ENCODE measurements around the gene ORAI3. TPM values are rescaled to one million over a fixed set of nuclear protein-coding genes. Genes with fewer than 3 reads are reported as not detected.

ORAI3 gene
- polyA plus RNA-seq, 1 experiment, result 37.1 TPM

DNA sequence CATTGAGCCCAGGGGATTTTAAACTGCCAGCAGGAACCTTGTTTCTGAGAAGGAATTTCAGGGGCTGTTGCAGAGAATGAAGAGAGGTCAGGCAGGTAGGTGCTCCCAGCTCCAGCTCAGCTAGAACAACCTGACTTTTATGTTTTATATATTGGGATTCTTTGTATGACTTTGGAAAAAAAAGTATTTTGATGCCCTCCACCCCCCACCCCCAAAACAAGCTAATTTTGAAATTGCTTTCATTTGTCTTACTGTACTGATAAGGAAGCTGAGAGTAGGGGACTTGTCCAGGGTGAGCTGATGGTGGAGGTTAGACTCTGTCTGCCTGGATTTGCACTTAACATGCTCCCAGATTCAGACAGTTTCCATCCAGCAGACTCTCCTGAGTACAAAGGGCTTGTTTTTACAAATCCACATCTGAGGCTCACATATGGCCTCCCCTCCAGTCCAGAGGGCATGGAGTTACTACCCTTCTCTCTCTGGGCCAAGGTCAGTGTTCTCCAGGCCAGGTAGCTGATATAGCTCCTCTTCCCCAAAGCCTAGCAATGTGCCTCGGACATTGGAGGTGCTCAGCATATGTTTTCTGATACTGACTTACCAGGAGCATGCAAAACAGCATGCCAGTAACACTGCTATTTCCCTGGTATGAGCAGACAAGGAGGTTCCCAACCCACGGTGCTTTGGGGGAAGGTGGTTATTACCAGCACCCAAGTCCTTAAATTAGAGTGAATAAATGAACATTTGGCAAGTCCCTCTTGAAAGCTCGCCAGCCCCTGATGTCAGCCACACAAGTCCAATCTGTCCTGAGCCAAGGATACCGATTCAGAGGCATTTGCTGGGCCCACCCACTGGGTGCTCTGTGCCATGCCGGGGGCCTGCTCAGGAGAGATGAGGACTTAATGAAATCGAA, 50.2 kb downstream of the ORAI3 start:
- ChIA-PET CTCF (interaction anchor here (1.0 to 2.3 kb wide), 7 partner anchors 10 to 869 kb away, joined by 3 to 16 read pairs (median 4); partner anchors contain the start of gene HSD3B7), POLR2A (interaction anchor here (0.6 to 1.0 kb wide), 3 partner anchors 38 to 75 kb away, joined by 3 to 11 read pairs (median 11); partner anchors contain the start of genes ZNF646 and ZNF668)
- TF ChIP-seq, protein P1, sequence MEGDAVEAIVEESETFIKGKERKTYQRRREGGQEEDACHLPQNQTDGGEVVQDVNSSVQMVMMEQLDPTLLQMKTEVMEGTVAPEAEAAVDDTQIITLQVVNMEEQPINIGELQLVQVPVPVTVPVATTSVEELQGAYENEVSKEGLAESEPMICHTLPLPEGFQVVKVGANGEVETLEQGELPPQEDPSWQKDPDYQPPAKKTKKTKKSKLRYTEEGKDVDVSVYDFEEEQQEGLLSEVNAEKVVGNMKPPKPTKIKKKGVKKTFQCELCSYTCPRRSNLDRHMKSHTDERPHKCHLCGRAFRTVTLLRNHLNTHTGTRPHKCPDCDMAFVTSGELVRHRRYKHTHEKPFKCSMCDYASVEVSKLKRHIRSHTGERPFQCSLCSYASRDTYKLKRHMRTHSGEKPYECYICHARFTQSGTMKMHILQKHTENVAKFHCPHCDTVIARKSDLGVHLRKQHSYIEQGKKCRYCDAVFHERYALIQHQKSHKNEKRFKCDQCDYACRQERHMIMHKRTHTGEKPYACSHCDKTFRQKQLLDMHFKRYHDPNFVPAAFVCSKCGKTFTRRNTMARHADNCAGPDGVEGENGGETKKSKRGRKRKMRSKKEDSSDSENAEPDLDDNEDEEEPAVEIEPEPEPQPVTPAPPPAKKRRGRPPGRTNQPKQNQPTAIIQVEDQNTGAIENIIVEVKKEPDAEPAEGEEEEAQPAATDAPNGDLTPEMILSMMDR (IDR thresholded peaks at IDR 0.05; ENCODE audit: insufficient read depth, low read depth, low read length), result no peak
- Histone ChIP-seq H3K36me3 (ENCODE audit: control insufficient read depth, insufficient read depth, low read length) (no peaks in the 10 kb centered on the region), H3K4me3 (ENCODE audit: low read depth, low read length) (no peak overlapping the region), H3K27me3 (ENCODE audit: control insufficient read depth, insufficient read depth, low read length) (no peaks in the 10 kb centered on the region)
- no peak for DNase-seq (ENCODE audit: low read depth)

DNA sequence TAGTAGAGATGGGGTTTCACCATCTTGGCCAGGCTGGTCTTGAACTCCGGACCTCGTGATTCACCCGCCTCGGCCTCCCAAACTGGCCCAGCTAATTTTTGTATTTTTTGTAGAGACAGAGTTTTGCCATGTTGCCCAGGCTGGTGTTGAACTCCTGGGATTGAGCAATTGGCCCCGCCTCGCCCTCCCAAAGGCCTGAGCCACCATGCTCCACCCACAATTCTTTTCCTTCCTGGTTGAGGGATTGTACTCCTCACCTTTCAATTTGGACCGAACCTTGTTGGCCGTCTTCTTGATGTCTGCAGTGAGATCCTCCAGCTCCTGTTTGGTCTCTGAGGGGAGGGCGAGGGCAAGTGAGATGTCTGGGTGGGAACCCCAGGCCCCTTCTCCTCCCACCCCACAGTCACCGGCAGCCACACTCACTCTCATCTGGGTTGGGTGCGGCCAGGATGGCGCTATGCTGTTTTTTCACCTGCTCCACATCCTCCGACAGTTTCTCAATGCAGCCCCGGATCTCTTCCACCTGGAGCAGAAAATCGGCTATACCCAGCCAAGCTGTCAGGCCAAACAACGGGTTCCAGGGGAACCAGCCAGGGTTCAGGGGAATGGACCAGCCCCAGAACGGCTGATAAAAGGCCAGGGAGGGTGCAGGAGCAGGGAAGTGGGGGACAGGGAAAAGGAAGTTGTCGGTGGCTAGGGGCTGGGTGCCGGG, 52.0 kb downstream of the ORAI3 start:
- H3K4me3 ChIP-seq (ENCODE audit: low read depth, low read length), result no peak overlapping the region
- TF ChIP-seq, protein P1 (IDR thresholded peaks at IDR 0.05; ENCODE audit: insufficient read depth, low read depth, low read length), result no peak
- H3K36me3 ChIP-seq (ENCODE audit: control insufficient read depth, insufficient read depth, low read length), result no peaks in the 10 kb centered on the region
- H3K27me3 ChIP-seq (ENCODE audit: control insufficient read depth, insufficient read depth, low read length), result no peaks in the 10 kb centered on the region
- ChIA-PET CTCF (no interaction called here), POLR2A (no interaction called here)
- DNase-seq (ENCODE audit: low read depth), result no peak

DNA sequence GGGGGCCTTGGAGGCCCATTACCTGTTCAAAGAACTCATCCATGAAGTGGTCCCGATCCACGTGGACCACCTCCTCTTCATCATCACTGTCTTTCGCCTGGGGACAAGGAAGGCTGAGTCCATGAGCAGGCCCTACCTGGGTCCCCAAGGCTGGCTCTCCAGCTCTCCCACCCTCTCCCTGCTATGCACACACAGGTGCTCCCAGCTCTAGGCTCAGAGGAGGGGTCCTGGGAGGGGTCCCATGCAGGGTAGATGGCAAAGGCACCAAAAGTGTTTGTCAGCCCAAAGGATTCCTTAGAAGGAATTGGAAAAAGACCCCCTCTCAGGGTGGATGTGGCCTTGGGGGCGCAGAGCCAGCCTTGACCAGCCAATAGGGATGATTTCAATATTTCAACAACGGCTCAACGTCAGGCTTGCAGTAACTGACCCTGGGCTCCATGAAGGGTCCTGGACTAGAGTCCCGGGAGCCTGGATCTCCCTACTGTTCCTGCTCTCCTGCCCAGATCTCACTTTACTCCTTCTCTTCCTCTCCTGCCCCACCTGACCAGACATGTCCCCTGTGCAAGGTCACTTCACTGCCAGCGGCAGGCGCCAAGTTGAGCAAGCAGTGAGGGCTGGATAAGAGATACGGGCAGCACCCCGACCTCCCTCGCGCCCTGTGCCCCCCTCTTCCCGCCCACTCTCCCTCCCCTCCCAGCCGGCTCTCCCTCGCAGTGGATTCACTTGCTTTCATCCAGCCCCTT, 52.8 kb downstream of the ORAI3 start:
- CTCF ChIA-PET, result no interaction called here
- POLR2A ChIA-PET, result no interaction called here
- DNase-seq (ENCODE audit: low read depth), result no peak
- TF ChIP-seq, protein P1 (IDR thresholded peaks at IDR 0.05; ENCODE audit: insufficient read depth, low read depth, low read length), result no peak
- Histone ChIP-seq H3K4me3 (ENCODE audit: low read depth, low read length) (no peak overlapping the region), H3K36me3 (ENCODE audit: control insufficient read depth, insufficient read depth, low read length) (no peaks in the 10 kb centered on the region), H3K27me3 (ENCODE audit: control insufficient read depth, insufficient read depth, low read length) (no peaks in the 10 kb centered on the region)

DNA sequence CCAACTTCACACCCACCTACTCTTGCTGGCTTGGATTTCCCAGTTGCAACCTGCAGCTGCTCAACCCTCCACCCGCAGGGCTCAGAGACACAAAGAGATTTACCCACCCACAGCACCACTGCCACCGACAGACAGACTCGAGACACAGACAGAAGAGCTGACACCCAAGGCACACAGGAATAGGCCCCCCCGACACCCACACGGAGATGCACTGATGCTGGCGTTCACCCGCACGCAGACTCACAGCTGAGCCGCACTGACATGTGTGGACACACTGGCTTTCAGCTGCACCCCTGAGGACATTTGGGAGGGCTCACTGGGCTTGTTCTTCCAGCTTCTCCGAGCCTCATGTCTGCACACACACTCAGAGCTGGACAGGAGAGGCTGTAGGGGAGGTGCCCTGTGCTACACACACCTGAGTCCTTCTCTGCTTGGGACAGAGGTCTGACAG, 53.4 kb downstream of the ORAI3 start:
- no peaks in the 10 kb centered on the region for H3K36me3 ChIP-seq (ENCODE audit: control insufficient read depth, insufficient read depth, low read length)
- ChIA-PET POLR2A (no interaction called here), CTCF (interaction anchor here (0.6 to 1.0 kb wide), 2 partner anchors 107 to 458 kb away, joined by 3 read pairs; no protein-coding TSS in a partner anchor)
- no peaks in the 10 kb centered on the region for H3K27me3 ChIP-seq (ENCODE audit: control insufficient read depth, insufficient read depth, low read length)
- no peak for DNase-seq (ENCODE audit: low read depth)
- no peak overlapping the region for H3K4me3 ChIP-seq (ENCODE audit: low read depth, low read length)
- TF ChIP-seq, protein P1 (IDR thresholded peaks at IDR 0.05; ENCODE audit: insufficient read depth, low read depth, low read length), result no peak

Data from BJ (cell line).